CD4-positive, alpha-beta T cell treated with Interleukin-6 at 100 ng/mL for 8 hours (primary cell): ENCODE measurements around the gene SDS.

Experiments
- DNase-seq: peaks from one replicate; pipeline ENCODE4 v3.0.0-alpha.2; 2020; ENCODE audit warnings: mixed read lengths, low spot score

SDS gene

DNA sequence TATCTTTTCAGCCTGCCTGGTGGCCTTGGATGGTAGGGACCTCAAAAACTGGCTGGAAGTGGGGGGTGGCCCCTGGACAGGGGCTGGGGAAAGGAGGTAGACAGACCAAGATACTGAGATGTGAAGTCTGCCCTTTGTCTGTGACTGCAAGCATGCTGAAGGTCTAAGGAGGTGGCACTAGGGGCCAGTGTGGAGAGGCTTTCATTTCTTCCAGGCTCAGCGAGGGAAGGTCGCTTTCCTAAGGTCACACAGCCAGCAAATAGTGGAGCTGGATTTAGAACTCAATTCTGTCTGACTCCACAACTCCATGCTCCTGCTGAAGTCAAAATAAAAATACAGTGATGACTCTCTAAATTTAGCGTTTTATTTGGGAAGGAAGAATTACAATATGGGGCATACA lies 56.6 kb downstream of the SDS start:
- DNase-seq, result no peak

DNA sequence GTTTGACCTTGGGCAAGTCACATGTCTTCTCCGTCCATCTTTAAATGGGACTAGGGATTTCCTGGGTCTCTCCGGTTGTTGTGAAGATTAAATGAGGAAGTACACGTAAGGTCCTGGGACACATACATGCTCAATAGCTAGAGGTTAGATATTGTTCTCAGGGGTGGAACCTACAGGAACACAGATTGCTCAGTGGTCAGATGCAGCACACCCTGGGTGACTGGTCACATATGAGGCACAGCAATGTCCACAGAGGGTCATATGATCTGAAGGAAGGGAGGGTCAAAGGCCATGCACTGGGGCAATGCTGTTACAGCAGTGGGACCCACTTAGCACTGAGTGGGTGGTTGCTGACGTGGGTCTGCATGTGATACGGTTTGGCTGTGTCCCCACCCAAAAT lies 57.3 kb downstream of the SDS start:
- no peak for DNase-seq

DNA sequence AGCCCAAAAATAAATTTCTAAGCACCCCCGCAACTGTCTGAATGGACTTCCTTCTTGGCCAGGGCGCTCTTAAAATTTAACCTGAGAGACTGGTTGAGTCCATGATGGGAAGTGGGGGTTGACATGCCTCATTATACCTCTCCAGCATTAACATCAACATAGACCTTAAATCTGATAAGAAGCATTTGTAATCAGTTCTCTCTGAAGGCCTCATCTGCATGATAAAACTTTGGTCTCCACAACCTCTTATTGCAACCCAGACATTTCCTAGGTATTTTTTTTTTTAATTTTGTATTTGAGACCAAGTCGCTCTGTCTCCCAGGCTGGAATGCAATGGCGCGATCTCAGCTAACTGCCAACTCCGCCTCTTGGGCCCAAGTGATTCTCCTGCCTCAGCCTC lies 58.4 kb downstream of the SDS start:
- DNase-seq, result no peak
